Epithelial cell of prostate (primary cell): Measurements from ENCODE around the gene SLC13A2.
A peak's percentile ranks its signal among the peaks of the same experiment; 100 is the strongest.

Experiments
- DNase-seq: peaks from one replicate; pipeline ENCODE4 v3.0.0-alpha.2; 2011; ENCODE audit warnings: low read depth, low spot score
- H3K27ac ChIP-seq: fragments of 450-650 bp; 2 replicates; pipeline ENCODE4 v1.5.1; 2017; ENCODE audit warnings: mild to moderate bottlenecking

SLC13A2 gene

DNA sequence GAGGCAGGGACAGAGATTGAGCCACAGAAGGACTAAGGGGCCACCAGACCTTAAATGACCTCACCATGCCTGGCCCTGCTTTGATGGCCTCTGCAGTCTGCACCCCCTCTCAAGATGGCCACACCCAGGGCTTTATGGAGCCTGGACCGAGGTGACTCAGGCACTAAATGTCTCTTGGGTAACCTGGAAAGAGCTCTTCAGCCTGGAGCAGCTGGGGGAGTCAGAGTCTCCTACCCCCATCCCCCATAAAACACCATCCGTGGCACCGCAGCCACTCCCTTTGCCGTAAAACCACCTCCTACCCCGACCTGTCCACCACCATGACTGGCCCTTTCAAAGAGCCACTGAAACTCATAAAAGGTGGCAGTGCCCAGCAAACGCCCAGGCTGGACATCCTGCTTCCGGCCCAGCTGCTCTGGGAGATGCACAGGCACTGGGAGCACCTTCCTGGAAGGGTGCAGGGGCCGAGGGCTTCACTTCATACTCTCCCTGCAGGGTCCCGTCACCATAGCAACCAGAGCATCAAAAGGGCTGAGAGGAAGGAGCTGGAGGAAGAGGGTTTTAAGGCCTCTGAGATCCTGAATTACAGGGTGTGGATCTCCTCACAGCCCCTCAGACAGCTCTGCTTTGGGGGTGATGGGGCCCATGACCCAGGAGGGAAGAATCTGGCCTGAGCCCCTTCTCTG, 55.0 kb downstream of the SLC13A2 start:
- no peak for DNase-seq
- peak overlapping the region; percentile 52 for H3K27ac ChIP-seq

GRCh38 chr17:28529013-28529400, 55.6 kb downstream of the SLC13A2 start:
- DNase-seq = no peak
- no peak overlapping the region for H3K27ac ChIP-seq

GRCh38 chr17:28530250-28530649, 56.8 kb downstream of the SLC13A2 start:
- H3K27ac ChIP-seq = no peak overlapping the region
- DNase-seq = no peak

- DNase-seq = no peak
These were observed 57.5 kb downstream of the SLC13A2 start for GRCh38 chr17:28530926-28531325.

DNA sequence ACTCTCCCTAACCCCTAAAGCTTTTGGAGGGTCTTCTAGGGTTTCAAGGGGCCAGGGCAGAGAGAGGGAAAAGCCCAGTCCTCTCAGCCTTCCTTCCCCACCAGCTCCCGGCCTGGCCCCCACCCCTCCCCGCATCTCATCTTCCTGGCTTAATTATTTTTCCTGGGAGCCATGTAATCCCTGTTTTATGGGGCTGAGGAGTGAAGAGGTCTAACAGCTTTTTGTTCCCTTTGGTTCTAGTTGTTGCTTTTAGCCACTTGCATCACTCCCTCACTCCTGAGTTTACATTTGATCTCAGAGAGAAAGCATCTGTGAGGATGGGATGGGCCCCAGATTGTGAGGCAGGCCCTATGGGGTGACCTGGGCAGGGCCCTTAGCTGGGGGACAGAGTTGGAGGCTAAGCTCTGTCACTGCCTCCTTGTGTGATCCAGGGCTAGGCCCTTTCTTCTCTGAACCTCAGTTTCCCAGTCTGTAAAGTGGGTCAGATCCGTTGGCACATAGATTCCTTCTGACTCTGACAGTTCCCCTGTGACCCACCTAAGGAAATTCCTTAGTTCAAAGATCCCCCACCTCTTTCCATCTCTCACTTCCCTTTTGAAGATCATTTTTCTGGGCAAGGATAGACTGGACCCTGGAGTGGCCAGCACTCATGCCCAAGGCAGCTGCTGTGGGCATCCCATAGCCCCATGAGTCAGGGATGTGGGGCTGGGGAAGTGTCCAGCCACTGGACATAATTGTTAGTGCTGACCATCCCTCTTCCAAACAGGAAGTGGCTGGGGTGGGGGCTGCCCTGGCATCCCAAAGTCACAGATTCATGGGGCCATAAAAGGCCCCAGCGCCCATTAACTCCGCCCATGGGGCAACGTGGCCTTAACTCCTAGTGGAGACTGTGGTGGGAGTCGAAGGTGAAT, 58.9 kb downstream of the SLC13A2 start:
- peak overlapping the region; percentile 59 for H3K27ac ChIP-seq

More at GRCh38 chr17:28530926-28531325, 57.5 kb downstream of the SLC13A2 start:
- no peak overlapping the region for H3K27ac ChIP-seq

GRCh38 chr17:28533091-28533807, 59.8 kb downstream of the SLC13A2 start:
- no peak for DNase-seq
- peak overlapping the region; percentile 59 for H3K27ac ChIP-seq

More for the DNA sequence above, 58.9 kb downstream of the SLC13A2 start:
- no peak for DNase-seq

DNA sequence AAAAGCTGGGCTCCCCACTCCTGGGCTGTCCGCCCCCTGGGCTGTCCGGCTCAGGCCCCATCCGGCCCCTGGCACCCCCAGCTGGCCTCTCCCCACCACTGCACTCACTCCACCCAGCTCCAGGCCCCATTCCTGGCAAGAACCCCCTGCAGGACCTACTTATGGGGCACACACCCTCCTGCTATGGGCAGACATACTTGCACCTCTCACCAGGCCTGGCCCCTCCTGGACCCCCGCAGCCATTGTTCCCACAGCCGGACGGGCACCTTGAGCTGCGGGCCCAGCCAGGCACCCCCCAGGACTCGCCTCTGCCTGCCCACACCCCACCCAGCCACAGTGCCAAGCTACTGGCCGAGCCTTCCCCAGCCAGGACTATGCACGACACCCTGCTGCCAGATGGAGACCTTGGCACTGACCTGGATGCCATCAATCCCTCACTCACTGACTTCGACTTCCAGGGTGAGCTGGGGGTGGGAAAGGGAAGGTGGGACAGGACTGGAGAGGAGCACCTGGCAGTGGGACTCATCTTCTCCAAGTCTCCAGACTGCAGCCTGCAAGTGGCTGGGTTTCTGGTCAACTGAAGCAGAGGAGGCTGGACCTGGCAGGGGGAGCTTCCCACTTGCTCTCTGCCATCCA, 61.4 kb downstream of the SLC13A2 start:
- DNase-seq = no peak
- H3K27ac ChIP-seq = no peak overlapping the region

DNA sequence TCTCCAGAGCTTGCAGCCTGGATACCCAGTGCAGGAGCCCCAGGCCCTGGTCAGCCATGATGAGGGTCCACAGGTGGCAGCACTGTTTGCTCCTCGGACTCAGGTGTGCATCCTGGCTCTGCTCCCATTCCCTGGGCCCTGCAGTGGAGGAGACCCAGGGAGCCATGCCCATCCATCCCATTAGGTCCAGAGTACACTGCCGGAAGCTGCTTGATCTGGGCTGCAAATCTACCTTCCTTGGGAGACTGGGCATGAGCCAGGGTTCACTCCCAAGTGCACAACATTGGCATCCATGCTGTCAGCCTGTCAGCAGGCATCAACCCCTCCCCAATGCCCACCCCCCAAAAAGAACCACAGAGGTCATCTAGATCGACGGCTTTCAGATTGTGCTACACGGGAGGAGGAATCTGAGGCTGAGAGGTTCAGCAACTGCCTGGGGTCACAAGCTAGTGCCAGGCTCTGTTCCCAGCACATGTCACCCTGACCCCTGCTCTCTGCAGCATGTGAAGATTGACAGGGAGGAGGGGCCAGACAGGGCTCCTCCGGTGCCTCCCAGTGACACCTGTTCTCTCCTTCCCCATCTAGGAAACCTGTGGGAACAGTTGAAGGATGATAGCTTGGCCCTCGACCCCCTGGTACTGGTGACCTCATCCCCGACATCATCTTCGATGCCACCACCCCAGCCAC, 63.2 kb downstream of the SLC13A2 start:
- no peak for DNase-seq
- no peak overlapping the region for H3K27ac ChIP-seq

DNA sequence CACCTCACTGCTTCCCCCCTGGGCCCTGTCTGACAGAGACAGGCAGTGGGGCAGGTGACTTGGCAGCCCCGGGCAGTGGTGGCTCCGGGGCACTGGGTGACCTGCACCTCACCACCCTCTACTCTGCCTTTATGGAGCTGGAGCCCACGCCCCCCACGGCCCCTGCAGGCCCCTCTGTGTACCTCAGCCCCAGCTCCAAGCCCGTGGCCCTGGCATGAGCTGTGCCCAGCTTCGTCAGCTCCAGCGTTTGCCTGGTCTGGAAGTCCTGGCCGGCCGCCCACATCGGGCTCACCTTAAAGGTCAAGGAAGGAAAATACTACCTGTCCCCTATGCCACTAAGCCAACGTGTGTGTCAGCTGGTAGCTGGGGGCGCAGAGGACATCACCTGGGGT, 63.8 kb downstream of the SLC13A2 start:
- no peak overlapping the region for H3K27ac ChIP-seq
- no peak for DNase-seq

GRCh38 chr17:28538296-28538895, 65.0 kb downstream of the SLC13A2 start:
- H3K27ac ChIP-seq = no peak overlapping the region
- no peak for DNase-seq

DNA sequence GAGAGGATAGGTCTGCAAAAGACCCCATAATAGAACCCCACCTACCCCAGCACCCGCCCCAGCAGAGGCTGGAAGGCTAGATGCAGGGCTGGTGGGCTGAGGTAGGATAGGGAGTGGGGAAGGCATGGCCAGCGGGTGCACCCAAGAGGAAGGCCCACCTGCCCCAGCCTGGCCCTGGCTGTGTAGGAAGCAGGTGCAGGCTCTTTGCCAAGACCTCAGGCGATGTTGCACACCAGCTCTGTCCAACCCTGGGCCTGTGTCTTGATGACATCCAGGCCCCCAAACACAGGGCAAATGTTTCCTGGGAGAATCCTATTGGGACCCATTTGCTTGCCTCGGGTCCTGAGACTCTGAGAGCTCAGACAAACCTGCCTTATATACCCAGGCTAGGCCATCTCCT, 66.8 kb downstream of the SLC13A2 start:
- no peak for DNase-seq
- H3K27ac ChIP-seq = no peak overlapping the region

DNA sequence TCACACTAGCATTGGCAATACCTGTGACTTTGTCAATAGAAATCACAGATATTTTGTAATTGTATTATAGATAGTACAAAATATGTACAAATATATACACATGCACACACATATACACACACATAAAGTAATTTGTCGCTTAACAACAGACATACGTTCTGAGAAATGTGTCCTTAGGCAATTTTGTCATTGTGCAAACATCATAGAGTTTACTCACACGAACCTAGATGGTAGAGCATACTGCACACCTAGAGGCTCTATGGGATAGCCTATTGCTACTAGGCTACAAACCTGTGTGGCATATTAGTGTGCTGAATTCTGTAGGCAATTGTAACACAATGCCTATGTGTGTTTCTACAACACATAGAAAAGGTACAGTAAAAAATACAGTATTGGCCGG, 68.0 kb downstream of the SLC13A2 start:
- DNase-seq = no peak
- H3K27ac ChIP-seq = no peak overlapping the region

- H3K27ac ChIP-seq = no peak overlapping the region
- DNase-seq = no peak
These were observed 71.1 kb downstream of the SLC13A2 start for GRCh38 chr17:28544402-28545140.

GRCh38 chr17:28545141-28545503, 71.7 kb downstream of the SLC13A2 start:
- no peak for DNase-seq
- H3K27ac ChIP-seq = no peak overlapping the region

DNA sequence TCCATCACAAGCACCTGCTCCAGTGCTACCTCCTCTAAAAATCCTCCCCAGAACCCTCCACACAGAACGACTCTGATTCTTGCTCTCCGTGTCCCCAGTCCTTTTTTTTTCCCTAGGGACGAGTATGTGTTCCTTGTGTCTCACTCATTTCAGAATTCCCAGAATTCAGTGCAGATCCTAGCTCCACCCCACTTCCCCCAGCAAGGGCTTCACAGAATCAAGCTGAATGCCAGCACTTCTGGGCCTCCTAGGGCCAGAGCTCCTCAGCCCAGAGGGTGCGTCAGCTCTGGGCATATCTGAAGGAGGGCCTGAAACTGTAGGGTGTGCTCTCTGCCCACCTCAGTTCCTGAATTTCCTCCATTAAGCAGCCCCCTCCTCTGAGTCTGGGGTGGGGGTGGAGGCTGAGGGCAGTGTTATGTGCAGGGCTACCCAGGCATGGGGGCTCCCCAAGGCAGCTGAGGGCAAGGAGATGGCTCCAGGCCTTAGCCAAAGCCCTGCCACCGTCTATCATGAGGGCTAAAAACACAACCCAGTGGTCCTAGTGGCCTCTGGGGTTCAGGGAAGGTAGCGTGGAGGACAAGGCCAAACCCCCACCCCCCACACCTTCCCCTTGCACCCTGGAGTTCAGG, 72.5 kb downstream of the SLC13A2 start:
- DNase-seq = no peak

DNA sequence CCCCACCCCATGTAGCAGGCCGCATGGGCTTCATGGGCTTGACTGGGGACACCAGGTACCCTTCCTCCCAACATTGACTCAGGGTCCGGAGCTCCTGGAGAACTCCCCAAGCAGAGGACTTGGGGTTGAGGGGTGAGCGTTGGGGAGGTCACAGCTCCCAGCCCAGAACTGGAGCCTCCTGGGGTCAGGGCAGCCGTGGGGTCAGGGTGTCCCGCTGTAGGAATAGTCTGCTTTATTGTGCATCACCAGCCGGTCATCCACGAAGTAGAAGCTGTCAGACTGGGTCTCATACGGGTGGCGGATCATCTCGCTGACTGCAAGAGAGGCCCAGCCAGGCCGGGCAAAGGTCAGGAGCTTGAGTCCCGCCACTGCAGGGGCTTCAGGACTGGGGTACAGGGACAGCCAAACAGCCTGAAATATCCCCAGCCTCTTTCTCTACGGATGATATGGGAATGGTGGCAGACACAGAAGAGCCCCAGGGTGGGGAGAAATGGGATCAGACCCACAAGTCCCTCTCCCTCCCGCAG, 73.7 kb downstream of the SLC13A2 start:
- no peak for DNase-seq
- no peak overlapping the region for H3K27ac ChIP-seq

More for the DNA sequence above, 72.5 kb downstream of the SLC13A2 start:
- no peak overlapping the region for H3K27ac ChIP-seq
